Fibroblast of the conjunctiva (primary cell): Measurements from ENCODE around the gene OPN4.
A peak's percentile ranks its signal among the peaks of the same experiment; 100 is the strongest.

Experiments
- DNase-seq: peaks from one replicate; pipeline ENCODE4 v3.0.0-alpha.2; 2010; ENCODE audit warnings: low read depth

OPN4 gene

DNA sequence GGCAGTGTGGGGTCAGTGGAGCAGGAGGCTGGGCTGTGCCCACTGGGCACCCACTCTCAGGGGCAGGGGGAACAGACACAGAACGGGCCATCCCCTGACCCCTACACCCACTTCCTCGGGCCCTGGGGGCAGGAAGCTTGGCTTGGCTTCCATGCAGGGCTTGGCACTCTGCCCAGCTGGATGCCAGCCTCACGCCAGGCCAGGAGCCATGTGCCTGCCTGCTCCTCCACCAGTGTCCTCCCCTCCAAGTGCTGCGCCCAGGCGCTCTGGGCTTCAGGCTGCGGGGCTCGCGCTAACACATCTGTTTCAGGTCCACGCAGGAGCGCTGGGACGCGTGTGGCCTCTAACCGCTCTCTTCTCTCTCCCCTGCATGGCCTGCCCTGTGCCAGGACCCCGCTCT, 26.7 kb downstream of the OPN4 start:
- DNase-seq, result no peak

DNA sequence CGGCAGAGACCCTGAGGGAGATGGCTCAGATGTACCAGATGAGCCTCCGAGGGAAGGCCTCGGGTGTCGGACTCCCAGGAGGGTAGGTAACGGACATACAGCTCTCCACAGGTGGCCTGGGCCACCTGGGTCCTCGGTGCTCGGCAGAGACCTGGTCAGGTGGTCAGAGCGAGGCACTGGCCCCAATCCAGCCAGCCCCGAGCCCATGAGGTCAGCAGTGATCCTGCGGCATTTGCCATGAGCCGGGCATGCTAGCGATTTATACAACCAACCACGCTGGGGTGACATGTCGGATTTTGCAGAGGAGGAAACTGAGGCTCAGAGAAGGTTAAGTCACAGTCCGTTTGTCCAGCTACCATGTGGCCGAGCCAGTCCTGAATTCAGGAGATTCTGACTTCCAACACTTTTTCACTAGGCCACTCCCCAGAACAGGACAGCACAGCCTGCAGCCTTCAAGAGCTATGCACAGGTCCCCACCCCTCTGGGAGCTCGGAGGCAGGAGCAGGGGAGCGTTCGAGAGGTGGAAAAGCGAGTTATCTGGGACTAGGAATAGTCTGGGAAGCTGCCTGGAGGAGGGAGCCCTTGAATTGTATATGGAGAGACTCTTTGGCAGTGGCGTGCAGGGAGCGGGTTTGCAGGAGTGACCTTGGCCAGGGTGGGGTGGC, 27.5 kb downstream of the OPN4 start:
- no peak for DNase-seq

DNA sequence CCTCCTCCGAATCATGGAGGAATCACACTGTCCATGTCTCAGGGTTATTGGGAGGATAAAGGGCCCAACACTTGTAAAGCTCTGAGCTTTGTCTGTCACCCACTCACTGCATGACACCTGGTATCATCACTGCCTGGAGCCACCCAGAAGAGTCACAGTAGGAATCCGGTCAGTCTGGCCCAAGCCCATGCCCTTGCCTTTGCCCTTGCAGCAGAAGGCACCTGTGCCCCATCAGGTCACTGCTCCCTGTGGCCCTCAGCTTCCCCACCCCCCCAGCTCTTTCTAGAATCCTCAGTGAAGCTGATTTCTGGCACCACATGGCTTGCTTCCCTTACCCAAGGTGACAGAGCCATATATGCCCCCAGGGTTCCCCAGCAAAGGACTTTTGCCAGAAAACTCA, 28.3 kb downstream of the OPN4 start:
- DNase-seq, result no peak

DNA sequence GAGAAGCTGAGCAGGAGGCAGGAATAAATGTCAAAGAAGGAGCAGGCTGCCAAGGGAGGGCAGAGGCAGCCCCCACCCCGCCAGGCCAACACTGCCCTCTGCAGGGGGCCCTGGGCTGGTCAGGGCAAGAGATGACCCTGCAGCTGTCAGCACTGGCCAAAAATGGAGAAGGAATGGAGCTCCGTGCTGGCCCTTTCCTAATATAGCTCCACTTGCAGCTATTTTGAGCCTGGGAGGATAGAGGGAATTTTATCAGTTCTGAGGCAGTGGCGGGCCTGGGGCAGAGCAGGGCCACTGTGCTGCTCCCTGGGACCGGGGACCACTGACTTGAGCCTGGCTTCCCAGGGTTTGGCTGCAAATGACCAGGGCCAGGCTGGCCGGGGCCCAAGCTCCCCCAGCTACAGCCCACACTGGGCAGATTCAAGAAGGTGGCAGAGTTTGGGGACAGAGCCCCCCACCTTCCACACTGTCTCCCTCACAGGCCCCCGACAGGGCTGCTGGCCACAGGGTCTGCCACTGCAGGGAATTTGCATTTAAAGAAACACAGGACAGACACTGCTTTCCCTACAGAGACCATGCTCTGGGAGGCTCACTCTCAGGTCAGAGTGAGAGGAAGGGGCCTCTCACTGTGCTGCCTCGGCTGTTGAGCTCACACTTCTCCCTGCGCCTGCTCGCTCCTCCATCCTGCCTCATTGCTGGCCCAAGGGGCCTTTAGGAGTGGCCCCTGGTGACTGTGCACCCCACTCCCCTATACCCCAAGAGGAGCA, 30.2 kb downstream of the OPN4 start:
- DNase-seq, result no peak

DNA sequence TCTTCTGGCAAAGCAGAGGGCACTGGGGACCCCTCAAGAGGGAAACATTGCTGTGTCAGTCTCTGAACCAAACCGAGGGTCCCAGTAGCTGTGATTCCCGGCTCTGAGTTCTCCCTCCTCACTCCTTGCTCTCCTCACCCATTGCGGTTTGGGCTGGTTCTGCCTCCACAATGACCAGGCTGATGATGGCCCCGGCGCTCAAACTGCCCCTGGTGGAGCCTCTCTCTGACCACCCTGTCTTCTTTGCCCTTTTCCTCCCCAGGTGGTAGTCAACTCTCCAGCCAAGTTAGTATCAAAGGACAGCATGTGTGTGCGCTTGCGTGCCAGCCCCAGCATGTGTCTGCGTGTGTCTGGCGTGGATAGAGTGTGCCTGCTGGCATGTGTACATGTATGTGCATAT, 31.1 kb downstream of the OPN4 start:
- DNase-seq, result no peak

DNA sequence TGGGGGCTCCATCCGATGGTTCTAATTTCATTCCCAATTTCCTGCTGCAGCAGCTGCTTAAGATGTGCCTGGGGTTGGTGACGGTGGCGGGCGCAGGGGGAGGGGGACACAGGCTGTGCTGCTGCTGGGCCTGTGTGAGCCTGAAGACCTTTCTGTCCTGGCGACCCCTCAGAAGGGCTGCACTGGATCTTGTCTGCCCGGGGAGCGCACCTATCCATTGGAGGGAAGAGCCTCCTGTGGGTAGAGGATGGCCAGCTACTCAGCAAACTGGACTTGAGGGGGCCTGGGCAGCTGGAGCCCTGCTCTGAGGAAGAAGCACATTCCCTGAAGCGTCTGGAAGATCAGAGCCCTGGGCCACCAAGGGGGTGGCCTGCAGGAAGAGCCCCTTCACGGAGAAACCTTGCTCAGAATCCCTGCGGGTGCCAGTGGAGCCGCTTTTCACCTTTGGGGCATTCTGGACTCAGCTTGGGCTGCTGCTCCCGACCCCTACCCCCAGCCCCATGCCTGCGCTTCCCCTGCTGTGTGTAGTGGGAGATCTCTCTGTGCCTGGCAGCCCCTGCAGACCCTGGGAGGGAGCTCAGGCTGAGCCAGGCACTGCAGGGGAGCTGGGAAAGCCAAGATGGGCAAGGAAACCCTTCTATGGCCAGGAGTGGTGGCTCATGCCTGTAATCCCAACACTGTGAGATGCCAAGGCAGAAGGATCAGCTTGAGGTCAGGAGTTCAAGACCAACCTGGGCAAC, 31.7 kb downstream of the OPN4 start:
- DNase-seq, result no peak

DNA sequence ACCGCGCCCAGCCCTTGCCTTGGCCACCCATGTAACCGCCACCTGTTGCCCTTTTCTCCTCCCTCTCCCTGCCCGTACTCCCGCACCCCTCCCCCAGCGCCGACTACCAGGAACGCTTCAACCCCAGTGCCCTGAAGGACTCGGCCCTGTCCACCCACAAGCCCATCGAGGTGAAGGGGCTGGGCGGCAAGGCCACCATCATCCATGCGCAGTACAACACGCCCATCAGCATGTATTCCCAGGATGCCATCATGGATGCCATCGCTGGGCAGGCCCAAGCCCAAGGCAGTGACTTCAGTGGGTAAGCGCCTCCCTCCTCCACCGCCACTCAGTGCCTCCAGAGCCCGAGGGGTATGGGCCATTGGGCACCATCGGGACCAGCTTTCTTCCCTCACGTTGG, 32.6 kb downstream of the OPN4 start:
- DNase-seq, result no peak

DNA sequence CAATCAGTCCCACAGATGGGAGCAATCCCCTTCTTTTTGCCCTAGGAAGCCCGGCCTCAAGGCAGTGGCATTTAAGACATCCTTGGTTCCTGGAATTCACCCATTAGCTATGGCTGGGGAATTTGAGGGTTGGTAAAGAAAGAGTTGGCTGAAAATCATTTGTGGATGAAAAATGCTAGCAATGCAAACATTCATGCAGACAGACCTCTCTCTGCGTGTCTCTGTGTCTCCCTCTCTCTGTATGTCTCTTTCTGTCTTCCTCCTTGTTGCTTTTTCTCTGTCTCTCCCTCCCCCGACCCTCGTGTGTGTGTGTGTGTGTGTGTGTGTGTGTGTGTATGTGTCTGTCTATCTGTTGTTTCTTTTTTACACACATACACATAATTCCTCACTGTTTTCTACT, 33.4 kb downstream of the OPN4 start:
- DNase-seq, result peak; percentile 22

DNA sequence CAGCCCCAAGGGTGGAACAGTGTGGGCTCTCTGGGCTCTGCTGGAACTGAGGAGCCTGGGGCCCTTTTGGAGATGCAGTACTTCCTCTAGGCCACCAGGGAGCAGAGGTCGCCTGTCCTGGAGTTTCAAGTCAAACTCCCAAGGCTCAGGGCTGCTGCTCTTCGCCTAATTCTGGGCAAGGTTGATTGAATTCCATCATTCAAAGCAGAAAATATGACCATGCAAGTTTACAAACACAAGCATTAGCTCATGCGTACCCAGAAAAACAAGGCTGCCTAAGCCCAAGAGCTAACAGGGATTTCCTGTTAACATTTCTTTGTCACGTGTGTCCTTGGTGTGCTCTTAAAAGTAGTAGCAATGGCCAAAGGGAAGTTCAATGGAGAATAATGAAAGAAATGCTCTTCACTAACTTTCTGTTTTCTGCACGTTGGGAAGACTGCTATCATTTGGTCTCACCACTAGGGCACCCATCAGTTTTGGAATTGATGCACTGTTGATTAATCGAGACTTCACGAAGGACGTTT, 34.1 kb downstream of the OPN4 start:
- peak; percentile 57 for DNase-seq

DNA sequence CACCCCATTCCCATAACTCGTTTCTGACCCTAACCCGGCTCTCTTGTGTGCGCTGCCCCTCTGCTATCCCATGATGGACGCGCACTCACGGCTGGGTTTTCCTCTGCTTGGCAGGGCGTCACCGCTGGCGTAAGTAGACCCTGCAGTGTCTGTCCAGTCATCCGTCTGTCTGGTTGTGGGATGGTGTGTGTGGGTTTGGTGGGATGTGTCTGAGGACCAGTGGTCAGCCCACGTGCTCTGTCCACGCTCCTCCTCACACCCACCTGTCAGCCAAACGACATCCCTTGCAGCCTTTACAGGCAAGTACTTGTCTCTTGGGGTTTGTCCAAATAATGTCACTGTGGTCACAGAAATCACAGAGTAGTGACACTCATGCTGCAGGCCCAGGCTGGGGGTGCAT, 34.8 kb downstream of the OPN4 start:
- no peak for DNase-seq

DNA sequence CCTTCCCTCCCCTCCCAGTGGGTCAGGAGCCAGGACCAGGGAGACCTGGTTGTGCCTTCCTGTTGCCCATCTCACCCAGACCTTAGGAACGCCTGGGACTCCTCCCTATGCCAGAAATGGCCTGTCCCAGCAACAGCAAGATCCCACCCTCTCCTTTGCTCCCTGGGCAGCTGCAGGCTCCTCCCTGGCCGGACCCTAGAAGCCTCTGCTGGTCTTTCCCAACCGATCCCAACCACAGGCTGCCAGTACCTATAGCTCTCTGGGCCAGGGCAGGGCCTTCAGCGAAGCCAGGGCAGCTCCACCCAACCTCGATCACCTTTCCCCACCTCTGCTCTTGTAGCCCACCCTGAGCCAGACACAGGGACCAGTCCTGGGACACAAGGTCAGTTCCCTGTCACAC, 35.9 kb downstream of the OPN4 start:
- DNase-seq, result no peak

DNA sequence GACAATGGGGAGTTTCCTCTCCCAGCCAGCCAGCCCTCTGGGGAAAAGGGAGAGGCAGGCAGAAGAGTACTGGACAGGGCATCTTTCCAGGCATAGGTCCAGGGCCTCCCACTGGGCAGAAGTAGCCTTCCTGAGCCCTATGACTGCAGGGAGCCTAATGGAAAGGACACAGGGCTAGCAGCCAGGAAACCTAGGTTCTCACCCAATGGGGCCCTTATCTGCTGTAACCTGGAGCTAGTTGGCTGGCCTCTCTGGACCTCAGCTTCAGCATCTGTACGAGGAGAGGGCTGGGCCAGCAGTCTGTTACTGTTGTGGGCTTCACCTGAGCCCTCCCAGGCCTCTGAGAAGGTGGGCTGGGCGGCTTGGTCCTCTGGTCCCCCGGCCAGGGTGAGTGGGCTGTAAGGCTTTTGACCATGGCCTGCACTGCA, 36.3 kb downstream of the OPN4 start:
- no peak for DNase-seq

DNA sequence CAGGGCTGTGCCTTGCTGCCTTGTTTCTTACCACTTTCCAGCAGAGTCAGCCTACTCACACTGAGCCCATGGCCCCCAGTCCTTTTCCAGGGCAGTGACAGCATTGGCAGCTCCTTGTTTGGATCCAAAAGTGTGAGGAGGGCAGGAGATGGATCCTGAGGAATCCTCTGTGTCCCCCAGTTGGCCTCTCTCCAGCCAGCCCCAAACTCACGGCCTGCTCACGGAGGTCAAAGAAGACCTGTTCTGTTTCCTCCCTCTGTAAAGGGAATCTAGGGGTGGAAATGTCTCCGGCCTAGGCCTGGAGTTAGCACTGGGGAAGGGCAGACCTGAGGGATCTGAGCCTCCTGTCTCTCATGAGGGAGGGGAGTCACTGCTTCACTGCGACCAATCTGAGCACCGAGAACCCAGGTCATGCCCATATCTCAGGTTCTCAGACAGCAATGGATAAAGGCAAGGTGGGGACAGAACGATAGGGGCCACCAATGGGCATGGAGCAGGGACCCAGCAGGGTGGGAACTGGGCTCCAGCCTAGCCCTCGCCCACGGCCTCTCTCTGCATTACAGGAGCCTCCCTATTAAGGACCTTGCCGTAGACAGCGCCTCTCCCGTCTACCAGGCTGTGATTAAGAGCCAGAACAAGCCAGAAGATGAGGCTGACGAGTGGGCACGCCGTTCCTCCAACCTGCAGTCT, 37.1 kb downstream of the OPN4 start:
- no peak for DNase-seq

DNA sequence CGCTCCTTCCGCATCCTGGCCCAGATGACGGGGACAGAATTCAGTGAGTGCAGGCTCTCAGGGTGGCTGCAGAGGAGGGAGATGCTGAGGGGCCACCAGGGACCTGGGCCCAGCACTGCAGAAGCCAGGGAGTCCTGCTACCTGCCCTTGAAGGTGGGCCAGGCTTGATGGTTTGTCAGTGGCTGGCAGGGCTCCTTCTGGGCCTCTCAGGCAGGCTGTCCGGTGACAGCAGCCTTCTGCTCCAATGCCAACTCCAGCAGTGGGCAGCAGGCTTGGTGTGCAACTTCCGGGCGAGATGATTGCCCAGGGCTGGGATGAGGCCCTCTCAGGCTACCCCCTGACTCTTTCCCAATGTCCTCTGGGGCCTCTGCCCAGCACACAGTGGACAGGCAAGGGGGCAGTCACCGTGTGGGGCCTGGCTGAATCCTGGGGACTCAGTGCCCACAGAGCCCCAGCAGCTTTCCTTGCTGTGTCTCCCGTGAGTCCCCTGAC, 37.7 kb downstream of the OPN4 start:
- no peak for DNase-seq

DNA sequence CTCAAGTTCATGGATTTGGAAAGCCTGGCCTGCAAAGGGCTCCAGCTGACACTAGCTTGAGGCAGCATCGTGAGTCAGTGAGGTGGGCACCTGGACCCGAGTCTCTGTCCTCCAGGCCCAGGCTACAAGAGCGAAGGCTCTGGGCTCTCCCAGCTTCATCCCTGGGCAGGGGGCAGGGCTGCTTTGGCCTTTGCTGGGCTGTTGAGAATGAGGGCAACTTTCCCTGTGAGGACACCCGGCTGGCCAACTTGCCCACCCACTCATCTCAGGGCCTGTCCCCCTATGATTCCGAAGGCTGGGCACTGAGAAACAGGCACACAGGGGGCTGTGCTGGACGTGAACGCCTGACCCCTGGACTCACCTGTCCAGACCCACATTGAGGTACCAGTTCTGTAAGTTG, 38.3 kb downstream of the OPN4 start:
- DNase-seq, result no peak

DNA sequence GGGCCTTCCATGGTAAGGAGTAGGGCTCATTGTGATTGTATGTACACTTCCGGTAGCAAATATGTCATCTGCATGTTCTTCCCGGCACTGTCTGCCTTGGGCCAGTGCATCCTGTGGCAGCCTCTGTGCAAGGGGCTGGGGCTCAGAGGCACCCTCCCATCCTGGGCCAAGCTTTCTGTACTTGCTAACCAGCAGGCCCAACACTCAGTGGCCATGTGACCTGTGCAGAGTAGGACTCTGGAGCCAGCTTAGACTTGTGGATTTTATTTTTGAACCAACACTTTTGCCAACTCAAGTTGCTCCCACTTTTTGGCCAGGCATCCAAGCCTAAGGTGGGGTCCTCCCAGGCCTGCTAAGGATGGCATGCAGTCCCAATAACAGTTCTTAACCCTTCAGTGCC, 38.9 kb downstream of the OPN4 start:
- no peak for DNase-seq

DNA sequence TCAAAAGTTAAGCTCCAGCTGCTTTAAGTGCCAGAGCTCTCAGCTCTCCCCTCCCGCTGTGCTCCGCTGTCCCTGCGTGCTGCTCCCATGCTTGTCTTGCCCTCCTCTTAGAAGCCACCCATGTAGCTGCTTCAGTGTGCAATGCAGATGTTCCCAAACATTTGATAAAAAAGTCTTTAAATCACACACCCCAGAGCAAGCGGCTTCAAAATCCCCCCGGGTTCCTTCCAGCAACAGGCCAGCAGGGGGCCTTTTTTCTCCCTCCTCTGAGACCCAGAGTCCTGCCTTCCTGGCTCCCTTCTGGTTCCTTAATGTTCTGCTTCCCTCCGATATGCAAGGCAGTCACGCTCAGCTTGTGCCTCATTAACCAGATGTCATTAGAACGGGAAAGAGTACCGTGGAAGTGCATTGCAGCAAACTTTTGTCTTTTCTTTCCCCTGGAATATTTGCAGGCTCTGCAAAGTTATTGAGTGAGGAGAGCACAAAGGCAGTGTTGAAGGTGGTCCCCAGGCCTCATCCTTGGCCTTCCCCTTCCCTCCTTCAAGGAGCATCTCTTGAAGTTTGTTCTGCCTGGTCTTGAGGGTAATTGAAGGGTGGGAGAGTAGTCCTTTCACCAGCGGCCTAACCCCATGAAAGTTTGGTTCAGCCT, 39.5 kb downstream of the OPN4 start:
- DNase-seq, result peak; percentile 28

DNA sequence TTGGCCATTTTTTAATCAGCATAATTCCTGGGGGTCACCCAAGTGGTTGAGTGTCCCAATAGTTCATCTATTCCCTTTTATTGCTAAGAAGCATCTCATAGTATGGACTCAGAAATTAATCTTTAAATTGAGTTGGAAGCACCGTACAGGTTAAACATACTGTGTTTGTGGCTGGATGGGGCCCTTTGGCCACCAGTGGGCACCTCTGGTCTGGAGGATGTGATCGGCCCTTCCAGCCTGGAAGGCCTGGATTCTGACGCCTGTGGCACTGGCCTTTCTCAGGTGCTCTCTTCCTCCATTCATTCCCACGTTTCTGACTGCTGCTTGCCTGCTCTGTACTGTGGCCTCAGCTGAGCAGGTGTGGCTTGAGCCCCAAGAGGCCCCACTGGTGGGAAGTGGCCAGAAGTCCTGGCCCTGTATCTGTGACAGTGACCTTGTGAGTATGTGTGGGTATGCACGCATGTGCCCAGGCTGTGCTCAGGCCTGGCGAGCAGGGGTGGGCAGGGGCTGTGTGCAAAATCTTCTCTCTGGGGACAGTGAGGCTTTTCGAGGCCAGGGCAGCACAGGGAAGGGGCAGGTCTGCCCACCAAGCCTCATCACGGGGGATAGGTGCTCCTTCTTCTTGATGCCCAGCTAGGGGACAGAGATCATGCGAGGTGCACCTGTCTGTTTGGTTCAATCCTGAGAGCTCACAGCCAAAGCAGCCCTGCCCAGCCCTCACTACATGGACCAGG, 44.0 kb downstream of the OPN4 start:
- no peak for DNase-seq

DNA sequence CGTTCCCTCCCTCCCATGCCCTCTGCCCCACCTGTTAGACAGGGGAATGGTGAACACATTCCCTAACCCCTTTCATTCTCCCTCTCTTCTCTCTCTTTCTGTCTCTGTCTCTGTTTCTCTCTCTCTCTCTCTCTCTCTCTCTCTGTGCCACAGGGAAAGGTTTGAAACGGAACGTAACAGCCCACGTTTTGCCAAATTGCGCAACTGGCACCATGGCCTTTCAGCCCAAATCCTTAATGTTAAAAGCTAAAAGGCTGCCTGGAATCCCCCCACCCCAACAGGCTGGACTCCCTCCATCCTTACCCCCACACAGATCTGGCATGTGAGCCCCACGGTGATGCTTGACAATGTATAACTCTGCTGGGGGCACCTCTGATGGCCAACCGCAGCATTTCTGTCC, 44.8 kb downstream of the OPN4 start:
- no peak for DNase-seq

DNA sequence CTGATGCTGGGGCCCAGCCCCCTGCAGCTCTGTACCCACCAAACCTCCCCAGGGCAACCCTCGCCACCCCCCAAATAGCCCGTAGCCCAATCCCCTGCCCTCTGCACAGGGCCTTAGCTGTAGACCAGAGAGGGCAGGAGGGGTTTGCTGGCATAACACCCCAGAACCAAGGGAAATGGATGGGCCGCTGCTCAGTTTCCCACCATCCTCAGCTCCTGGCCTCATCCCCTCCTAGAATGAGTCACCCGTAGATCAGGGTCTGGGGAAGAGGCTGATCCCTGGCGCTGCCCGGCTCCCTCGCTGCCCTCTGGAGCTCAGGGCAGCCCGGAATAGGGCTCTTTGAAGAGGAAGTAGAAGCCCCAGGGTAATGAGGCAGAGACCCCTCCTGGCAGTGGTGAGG, 45.2 kb downstream of the OPN4 start:
- DNase-seq, result no peak
